ENCODE measurements around the gene MAPK11.

The MAPK11 gene

GRCh38 chr22:50257451-50258360, 12.5 kb downstream of the MAPK11 start:
- H3K4me3 ChIP-seq (ENCODE audit: low read depth, low read length), result no peak overlapping the region
- no peak for TF ChIP-seq CTCF (IDR thresholded peaks at IDR 0.05; ENCODE audit: low read depth, low read length, missing control alignments)
- DNase-seq (ENCODE audit: low read depth), result no peak

GRCh38 chr22:50257041-50257440, 13.1 kb downstream of the MAPK11 start:
- H3K4me3 ChIP-seq (ENCODE audit: low read depth, low read length), result no peak overlapping the region
- DNase-seq (ENCODE audit: low read depth), result no peak
- TF ChIP-seq CTCF (IDR thresholded peaks at IDR 0.05; ENCODE audit: low read depth, low read length, missing control alignments), result no peak

GRCh38 chr22:50256258-50256862, 13.8 kb downstream of the MAPK11 start:
- TF ChIP-seq CTCF (IDR thresholded peaks at IDR 0.05; ENCODE audit: low read depth, low read length, missing control alignments), result no peak
- DNase-seq (ENCODE audit: low read depth), result no peak
- no peak overlapping the region for H3K4me3 ChIP-seq (ENCODE audit: low read depth, low read length)

- no peak overlapping the region for H3K4me3 ChIP-seq (ENCODE audit: low read depth, low read length)
- DNase-seq (ENCODE audit: low read depth), result no peak
- no peak for TF ChIP-seq CTCF (IDR thresholded peaks at IDR 0.05; ENCODE audit: low read depth, low read length, missing control alignments)
Observed at GRCh38 chr22:50255607-50256006, 14.6 kb downstream of the MAPK11 start.

- DNase-seq (ENCODE audit: low read depth), result no peak
- no peak overlapping the region for H3K4me3 ChIP-seq (ENCODE audit: low read depth, low read length)
- no peak for TF ChIP-seq CTCF (IDR thresholded peaks at IDR 0.05; ENCODE audit: low read depth, low read length, missing control alignments)
Observed at GRCh38 chr22:50255099-50255498, 15.1 kb downstream of the MAPK11 start.

GRCh38 chr22:50253941-50254340, 16.2 kb downstream of the MAPK11 start:
- no peak overlapping the region for H3K4me3 ChIP-seq (ENCODE audit: low read depth, low read length)
- DNase-seq (ENCODE audit: low read depth), result no peak

More at GRCh38 chr22:50253941-50254340, 16.2 kb downstream of the MAPK11 start:
- no peak for TF ChIP-seq CTCF (IDR thresholded peaks at IDR 0.05; ENCODE audit: low read depth, low read length, missing control alignments)
